Measurements from ENCODE around the gene SLC25A33. TPM values are rescaled to one million over a fixed set of nuclear protein-coding genes. Genes with fewer than 3 reads are reported as not detected.

The SLC25A33 gene
- total and polyA plus RNA-seq, 7 experiments from 2014 or later, result 2.5 to 8.0 (median 5.3) TPM

- Histone ChIP-seq H3K27ac (ENCODE audit: low read depth, low read length) (no peak overlapping the region), H3K4me1 (ENCODE audit: control insufficient read depth in 2 of 2, insufficient read depth in 2 of 2, low read length in 2 of 2) (no peaks in the 10 kb centered on the region), H3K4me3 (ENCODE audit: low read length) (no peak overlapping the region), H3K36me3 (ENCODE audit: control insufficient read depth in 2 of 3, insufficient read depth in 3 of 3, low read length in 3 of 3) (peaks cover 0 to 63% (median 0%) of the 10 kb centered on the region in 3 experiments), H3K27me3 (ENCODE audit: control insufficient read depth in 2 of 2, insufficient read depth in 2 of 2, low read length in 2 of 2) (no peaks in the 10 kb centered on the region), H3K9me3 (ENCODE audit: control insufficient read depth in 2 of 3, low read length in 3 of 3) (no peaks in the 10 kb centered on the region)
- Mint-ChIP-seq H3K4me1 (no peaks in the 10 kb centered on the region), H3K4me3 (no peak overlapping the region), H3K27me3 (no peaks in the 10 kb centered on the region), H3K27ac (no peak overlapping the region), H3K9me3 (no peaks in the 10 kb centered on the region), H3K36me3 (peaks cover 0 to 17% (median 0%) of the 10 kb centered on the region in 5 donors)
- intact Hi-C loops (cut with micrococcal nuclease), result no loop called here
- CTCF ChIA-PET, result no interaction called here
- ATAC-seq (no peak), DNase-seq (no peak)
- POLR2A ChIA-PET, result no interaction called here
Measured at GRCh38 chr1:9600861-9601834, 61.9 kb downstream of the SLC25A33 start.

GRCh38 chr1:9601942-9602793, 62.9 kb downstream of the SLC25A33 start:
- ChIA-PET POLR2A (no interaction called here), CTCF (no interaction called here)
- Histone ChIP-seq H3K4me3 (ENCODE audit: low read length) (no peak overlapping the region), H3K27ac (ENCODE audit: low read depth, low read length) (no peak overlapping the region), H3K4me1 (ENCODE audit: control insufficient read depth in 2 of 2, insufficient read depth in 2 of 2, low read length in 2 of 2) (no peaks in the 10 kb centered on the region), H3K27me3 (ENCODE audit: control insufficient read depth in 2 of 2, insufficient read depth in 2 of 2, low read length in 2 of 2) (no peaks in the 10 kb centered on the region), H3K36me3 (ENCODE audit: control insufficient read depth in 2 of 3, insufficient read depth in 3 of 3, low read length in 3 of 3) (peaks cover 0 to 58% (median 0%) of the 10 kb centered on the region in 3 experiments), H3K9me3 (ENCODE audit: control insufficient read depth in 2 of 3, low read length in 3 of 3) (no peaks in the 10 kb centered on the region)
- Mint-ChIP-seq H3K27ac (no peak overlapping the region), H3K36me3 (peaks cover 0 to 17% (median 0%) of the 10 kb centered on the region in 5 donors), H3K27me3 (no peaks in the 10 kb centered on the region), H3K9me3 (no peaks in the 10 kb centered on the region), H3K4me1 (no peaks in the 10 kb centered on the region), H3K4me3 (no peak overlapping the region)
- intact Hi-C loops (cut with micrococcal nuclease), result no loop called here
- DNase-seq (no peak), ATAC-seq (no peak)

GRCh38 chr1:9602794-9603167, 63.5 kb downstream of the SLC25A33 start:
- Mint-ChIP-seq H3K27ac (no peak overlapping the region), H3K9me3 (no peaks in the 10 kb centered on the region), H3K27me3 (no peaks in the 10 kb centered on the region), H3K4me3 (peak overlapping the region in 1 of 10 donors; percentile 26), H3K36me3 (peaks cover 0 to 20% (median 0%) of the 10 kb centered on the region in 5 donors), H3K4me1 (no peaks in the 10 kb centered on the region)
- no peak overlapping the region for H3K4me3 ChIP-seq (ENCODE audit: low read length)
- H3K36me3 ChIP-seq (ENCODE audit: control insufficient read depth in 2 of 3, insufficient read depth in 3 of 3, low read length in 3 of 3), result peaks cover 0 to 52% (median 0%) of the 10 kb centered on the region in 3 experiments
- no peaks in the 10 kb centered on the region for H3K9me3 ChIP-seq (ENCODE audit: control insufficient read depth in 2 of 3, low read length in 3 of 3)
- no peaks in the 10 kb centered on the region for H3K4me1 ChIP-seq (ENCODE audit: control insufficient read depth in 2 of 2, insufficient read depth in 2 of 2, low read length in 2 of 2)
- DNase-seq (no peak), ATAC-seq (no peak)
- no peaks in the 10 kb centered on the region for H3K27me3 ChIP-seq (ENCODE audit: control insufficient read depth in 2 of 2, insufficient read depth in 2 of 2, low read length in 2 of 2)
- POLR2A ChIA-PET, result no interaction called here
- intact Hi-C loops (cut with micrococcal nuclease), result no loop called here
- H3K27ac ChIP-seq (ENCODE audit: low read depth, low read length), result no peak overlapping the region
- CTCF ChIA-PET, result no interaction called here

- H3K4me1 ChIP-seq (ENCODE audit: control insufficient read depth in 2 of 2, insufficient read depth in 2 of 2, low read length in 2 of 2), result no peaks in the 10 kb centered on the region
- ATAC-seq (no peak), DNase-seq (no peak)
- CTCF ChIA-PET, result no interaction called here
- Mint-ChIP-seq H3K27ac (no peak overlapping the region), H3K36me3 (peaks cover 0 to 20% (median 0%) of the 10 kb centered on the region in 5 donors), H3K4me3 (peak overlapping the region in 1 of 10 donors; percentile 26), H3K4me1 (no peaks in the 10 kb centered on the region), H3K27me3 (no peaks in the 10 kb centered on the region), H3K9me3 (no peaks in the 10 kb centered on the region)
- no peaks in the 10 kb centered on the region for H3K27me3 ChIP-seq (ENCODE audit: control insufficient read depth in 2 of 2, insufficient read depth in 2 of 2, low read length in 2 of 2)
- POLR2A ChIA-PET, result no interaction called here
- intact Hi-C loops (cut with micrococcal nuclease), result no loop called here
- peaks cover 0 to 51% (median 0%) of the 10 kb centered on the region in 3 experiments for H3K36me3 ChIP-seq (ENCODE audit: control insufficient read depth in 2 of 3, insufficient read depth in 3 of 3, low read length in 3 of 3)
- H3K4me3 ChIP-seq (ENCODE audit: low read length), result no peak overlapping the region
- H3K9me3 ChIP-seq (ENCODE audit: control insufficient read depth in 2 of 3, low read length in 3 of 3), result no peaks in the 10 kb centered on the region
- no peak overlapping the region for H3K27ac ChIP-seq (ENCODE audit: low read depth, low read length)
Measured at GRCh38 chr1:9603307-9603706, 64.0 kb downstream of the SLC25A33 start.

GRCh38 chr1:9603766-9604753, 64.8 kb downstream of the SLC25A33 start:
- Mint-ChIP-seq H3K36me3 (peaks cover 0 to 20% (median 0%) of the 10 kb centered on the region in 5 donors), H3K4me1 (no peaks in the 10 kb centered on the region), H3K27me3 (no peaks in the 10 kb centered on the region), H3K27ac (no peak overlapping the region), H3K4me3 (no peak overlapping the region), H3K9me3 (no peaks in the 10 kb centered on the region)
- CTCF ChIA-PET, result no interaction called here
- no peak overlapping the region for H3K4me3 ChIP-seq (ENCODE audit: low read length)
- H3K36me3 ChIP-seq (ENCODE audit: control insufficient read depth in 2 of 3, insufficient read depth in 3 of 3, low read length in 3 of 3), result peaks cover 0 to 55% (median 0%) of the 10 kb centered on the region in 3 experiments
- H3K27me3 ChIP-seq (ENCODE audit: control insufficient read depth in 2 of 2, insufficient read depth in 2 of 2, low read length in 2 of 2), result no peaks in the 10 kb centered on the region
- no peak overlapping the region for H3K27ac ChIP-seq (ENCODE audit: low read depth, low read length)
- ATAC-seq (no peak), DNase-seq (no peak)
- POLR2A ChIA-PET, result no interaction called here
- no peaks in the 10 kb centered on the region for H3K9me3 ChIP-seq (ENCODE audit: control insufficient read depth in 2 of 3, low read length in 3 of 3)
- no peaks in the 10 kb centered on the region for H3K4me1 ChIP-seq (ENCODE audit: control insufficient read depth in 2 of 2, insufficient read depth in 2 of 2, low read length in 2 of 2)
- intact Hi-C loops (cut with micrococcal nuclease), result no loop called here

GRCh38 chr1:9604836-9605235, 65.6 kb downstream of the SLC25A33 start:
- no peak for ATAC-seq
- Mint-ChIP-seq H3K36me3 (peaks cover 0 to 19% (median 0%) of the 10 kb centered on the region in 5 donors), H3K9me3 (no peaks in the 10 kb centered on the region), H3K4me3 (no peak overlapping the region), H3K4me1 (no peaks in the 10 kb centered on the region), H3K27me3 (no peaks in the 10 kb centered on the region), H3K27ac (peak overlapping the region in 1 of 9 donors; percentile 70)
- H3K4me3 ChIP-seq (ENCODE audit: low read length), result no peak overlapping the region
- H3K9me3 ChIP-seq (ENCODE audit: control insufficient read depth in 2 of 3, low read length in 3 of 3), result no peaks in the 10 kb centered on the region
- DNase-seq, result no peak
- no peaks in the 10 kb centered on the region for H3K4me1 ChIP-seq (ENCODE audit: control insufficient read depth in 2 of 2, insufficient read depth in 2 of 2, low read length in 2 of 2)
- intact Hi-C loops (cut with micrococcal nuclease), result no loop called here
- peaks cover 0 to 63% (median 0%) of the 10 kb centered on the region in 3 experiments for H3K36me3 ChIP-seq (ENCODE audit: control insufficient read depth in 2 of 3, insufficient read depth in 3 of 3, low read length in 3 of 3)
- H3K27ac ChIP-seq (ENCODE audit: low read depth, low read length), result no peak overlapping the region
- H3K27me3 ChIP-seq (ENCODE audit: control insufficient read depth in 2 of 2, insufficient read depth in 2 of 2, low read length in 2 of 2), result no peaks in the 10 kb centered on the region
- ChIA-PET POLR2A (no interaction called here), CTCF (no interaction called here)

Data from naive thymus-derived CD4-positive, alpha-beta T cell (primary cell).